HG03159 (cell line): ENCODE data around the gene OSBPL9.
"Not testable (repeated sequence)": the region's sequence is repeated elsewhere in the genome, so short reads cannot be mapped to it uniquely, and the experiment has no call there.

Experiments
- ATAC-seq: cut with Tn5 transposase; IDR thresholded peaks from one replicate; pipeline ENCODE4 v1.9.1; 2021; ENCODE audit warnings: mild to moderate bottlenecking, moderate library complexity; ENCODE audit not compliant: unreplicated experiment

OSBPL9 gene

DNA sequence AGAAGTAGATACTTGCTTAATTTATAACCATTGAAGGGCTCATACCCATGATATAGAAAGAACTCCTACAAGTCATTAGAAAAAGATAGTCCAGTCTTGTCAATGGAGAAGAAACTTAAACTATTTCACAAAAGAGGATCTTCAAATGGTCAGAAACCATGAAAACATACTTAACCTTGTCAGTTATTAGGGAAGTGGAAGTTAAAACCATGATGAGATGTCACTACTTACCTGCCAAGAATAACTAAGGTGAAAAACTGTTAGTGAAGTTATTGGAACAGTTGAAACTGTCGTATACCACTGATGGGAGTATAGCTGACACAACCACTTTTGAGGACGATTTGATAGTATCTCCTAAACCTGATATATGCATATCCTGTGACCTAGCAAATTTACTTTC, 46.8 kb downstream of the OSBPL9 start:
- ATAC-seq, result no peak

DNA sequence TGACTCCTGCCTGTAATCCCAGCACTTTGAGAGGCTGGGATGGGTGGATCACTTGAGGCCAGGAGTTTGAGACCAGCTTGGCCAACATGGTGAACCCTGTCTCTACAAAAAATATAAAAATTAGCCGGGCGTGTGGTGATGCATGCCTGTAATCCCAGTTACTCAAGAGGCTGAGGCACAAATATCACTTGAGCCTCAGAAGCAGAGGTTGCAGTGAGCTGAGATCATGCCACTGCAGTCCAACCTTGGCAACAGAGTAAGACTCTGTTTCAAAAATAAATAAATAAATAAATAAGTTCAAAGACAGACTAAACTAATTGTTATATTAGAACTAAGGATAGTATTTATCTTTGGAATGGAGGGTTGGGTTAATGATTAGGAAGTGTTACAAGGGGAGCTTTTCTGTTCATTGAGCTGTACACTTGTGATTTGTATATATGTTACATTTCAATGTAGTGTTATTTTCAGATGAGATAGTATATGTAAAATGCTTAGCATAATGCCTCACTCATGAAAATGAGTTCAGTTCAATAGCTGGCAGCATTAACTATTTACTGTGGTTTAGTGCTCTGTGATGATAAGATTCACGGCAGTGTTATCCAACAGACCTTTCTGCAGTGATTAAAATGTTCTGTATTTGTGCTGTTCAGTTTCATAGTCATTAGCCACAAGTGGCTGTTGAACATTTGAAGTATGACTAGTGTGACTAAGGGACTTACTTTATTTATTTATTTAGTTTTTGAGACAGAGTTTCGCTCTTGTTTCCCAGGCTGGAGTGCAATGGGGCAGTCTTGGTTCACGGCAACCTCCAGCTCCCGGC, 47.7 kb downstream of the OSBPL9 start:
- no peak for ATAC-seq

DNA sequence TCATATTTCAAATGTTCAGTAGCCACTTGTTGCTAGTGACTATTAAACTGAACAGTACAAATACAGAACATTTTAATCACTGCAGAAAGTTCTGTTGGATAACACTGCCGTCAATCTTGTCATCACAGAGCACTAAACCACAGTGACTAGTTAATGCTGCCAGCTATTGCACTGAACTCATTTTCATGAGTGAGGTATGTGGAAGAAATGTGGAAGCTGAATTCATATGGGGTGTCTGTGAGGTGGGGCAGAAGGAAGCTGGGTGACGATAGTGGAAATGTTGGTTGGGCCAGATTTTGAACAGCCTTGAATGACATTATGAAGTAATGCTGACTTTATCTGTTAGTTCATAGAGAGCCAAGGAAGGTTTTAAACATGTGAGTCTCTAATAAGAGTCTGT, 49.6 kb downstream of the OSBPL9 start:
- ATAC-seq, result no peak

DNA sequence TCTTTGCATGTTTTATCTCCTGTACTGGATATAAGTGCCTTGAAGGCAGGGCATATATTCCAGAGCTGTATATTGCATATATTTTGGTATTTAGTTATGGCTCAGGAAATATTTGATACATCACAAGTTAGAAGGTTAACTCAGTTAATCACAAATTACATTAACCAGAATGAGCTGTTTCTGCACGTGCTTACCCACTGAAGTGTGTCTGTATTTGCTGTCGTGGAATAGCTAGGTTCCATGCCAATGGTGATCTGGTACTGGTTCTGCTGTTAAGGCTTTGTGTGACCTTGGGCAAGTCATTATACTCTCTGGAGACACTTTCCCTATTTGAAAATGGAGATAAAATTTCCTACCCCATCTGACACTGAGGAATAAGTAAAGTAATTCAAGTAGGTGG, 50.7 kb downstream of the OSBPL9 start:
- ATAC-seq, result no peak

DNA sequence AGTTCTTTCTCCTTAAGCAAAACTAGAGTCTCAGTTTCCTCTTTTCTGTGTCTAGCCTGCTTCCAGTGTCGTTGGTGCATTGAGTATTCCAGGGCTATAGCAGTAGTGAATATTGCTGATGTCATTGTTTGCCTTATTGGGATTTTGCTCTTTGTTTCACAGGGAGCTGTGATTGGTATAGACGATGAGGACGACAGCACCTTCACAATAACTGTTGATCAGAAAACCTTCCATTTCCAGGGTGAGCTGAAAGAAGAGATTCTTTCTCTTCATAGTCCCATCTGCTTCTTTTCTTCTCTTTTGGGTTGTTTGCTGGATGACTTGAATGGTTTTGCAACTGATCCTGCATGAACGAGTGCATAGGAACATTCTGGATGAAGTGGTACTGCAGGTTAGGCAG, 52.4 kb downstream of the OSBPL9 start:
- ATAC-seq, result no peak

DNA sequence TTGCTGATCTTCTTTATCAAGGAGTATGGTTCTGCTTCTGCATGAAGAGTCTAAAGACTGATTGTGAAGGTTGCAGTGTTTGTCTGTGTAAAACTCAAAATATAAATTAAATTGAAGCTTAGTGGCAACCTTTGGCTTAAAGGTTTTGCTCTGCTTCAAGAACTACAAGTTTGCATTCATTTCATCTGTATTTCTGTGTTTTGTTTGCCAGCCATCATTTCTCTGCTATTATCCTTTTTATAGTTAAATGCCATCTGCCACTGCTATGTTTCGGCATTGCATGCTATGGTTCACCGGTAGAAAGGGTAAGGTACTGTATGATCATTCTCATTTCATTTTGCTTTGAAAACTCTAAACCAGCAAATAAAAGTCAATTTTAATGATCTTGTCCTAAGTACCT, 52.9 kb downstream of the OSBPL9 start:
- no peak for ATAC-seq

DNA sequence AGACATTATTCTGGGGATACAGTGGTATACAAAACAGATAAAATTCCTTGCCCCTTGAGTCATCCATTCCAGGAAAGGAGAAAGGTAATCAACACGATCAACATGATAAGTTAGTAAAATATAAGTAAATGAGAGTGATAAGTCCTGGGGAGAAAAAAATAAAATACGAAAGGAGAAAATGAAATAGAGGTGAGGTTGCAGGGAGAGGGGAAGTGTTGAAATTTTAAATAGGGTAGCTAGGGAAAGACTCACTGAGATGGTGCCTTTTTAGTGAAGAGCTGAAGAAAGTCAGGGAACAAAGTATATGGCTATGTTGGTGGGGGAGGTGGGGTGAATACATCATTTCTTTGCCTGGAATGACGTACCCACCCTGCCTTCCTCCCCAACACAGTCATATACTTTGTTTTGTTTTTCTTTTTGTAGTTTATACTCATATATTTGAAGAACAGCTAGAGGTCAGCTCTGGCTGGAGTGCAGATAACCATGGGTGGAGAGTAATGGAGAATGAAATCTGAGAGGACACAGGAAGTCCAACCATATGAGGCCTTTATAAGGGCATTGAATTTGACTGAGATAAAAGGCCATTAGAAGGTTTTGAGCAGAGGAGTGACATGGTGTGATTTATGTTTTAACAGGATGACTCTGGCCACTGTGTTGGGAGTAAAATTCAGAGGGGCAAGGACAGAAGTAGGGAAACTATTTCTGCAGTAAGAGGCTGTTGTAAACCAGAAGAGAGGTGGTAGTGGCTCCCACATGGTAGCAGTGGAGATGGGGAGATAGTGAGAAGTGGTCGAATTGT, 54.8 kb downstream of the OSBPL9 start:
- no peak for ATAC-seq

DNA sequence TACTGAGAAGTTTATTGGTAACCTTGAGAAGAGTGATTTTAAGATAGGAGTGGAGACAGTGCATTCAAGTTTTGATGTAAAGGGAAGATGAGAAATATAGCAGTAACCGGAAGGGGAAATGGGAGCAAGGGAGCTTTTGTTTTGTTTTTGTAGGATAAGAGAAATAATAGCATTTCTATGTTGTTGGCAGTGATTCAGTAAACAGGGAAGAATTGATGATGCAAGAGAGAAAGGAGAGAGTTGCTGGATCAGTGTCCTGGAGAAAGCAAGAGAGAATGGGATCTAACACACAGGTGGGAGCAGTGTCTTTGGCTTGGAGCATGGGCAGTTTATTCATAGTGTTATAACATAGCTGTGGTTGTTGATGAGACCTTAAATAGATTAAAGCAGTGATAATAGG, 56.4 kb downstream of the OSBPL9 start:
- ATAC-seq, result no peak

DNA sequence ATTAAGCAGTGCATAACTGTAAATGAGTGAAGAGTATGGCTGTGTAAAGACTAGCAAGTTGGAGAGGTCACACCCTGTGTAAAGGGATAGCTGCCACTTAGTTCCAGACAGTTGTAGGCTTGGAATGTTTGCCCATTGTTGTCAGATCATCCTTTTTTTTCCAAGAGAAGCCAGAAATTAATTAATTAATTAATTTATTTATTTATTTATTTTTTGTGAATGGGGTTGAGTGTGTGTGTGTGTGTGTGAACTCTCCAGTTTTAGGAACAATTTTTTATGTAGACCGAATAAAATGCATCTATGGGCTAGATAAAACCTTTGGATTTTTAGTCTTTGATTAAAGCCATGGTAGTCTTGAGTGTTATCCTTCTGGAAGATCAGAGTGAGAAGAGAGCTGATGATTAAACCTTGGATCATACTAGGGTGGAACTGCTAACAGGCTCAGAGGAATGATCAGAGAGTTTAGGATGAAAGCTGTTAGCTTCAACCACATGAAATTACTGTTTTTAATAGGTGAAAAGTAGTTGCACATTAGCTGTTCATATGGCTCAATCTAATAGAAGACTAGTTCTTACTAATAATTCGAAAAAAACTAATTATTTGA, 58.4 kb downstream of the OSBPL9 start:
- ATAC-seq, result no peak

DNA sequence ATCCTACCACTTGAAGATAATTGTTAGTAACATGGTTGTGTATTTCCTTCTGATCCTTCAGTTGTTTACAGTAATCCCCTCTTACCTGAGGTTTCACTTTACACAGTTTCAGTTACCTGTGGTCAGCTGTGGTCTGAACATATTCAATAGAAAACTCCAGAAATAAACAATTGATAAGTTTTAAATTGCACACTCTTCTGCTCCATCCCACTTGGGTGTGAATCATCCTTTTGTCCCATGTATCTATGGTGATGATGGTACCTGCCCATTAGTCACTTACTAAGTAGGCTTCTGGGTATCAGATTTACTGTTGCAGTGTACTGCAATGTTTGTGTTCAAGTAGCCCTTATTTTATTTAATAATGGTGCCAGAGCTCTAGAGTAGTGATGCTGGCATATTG, 62.5 kb downstream of the OSBPL9 start:
- ATAC-seq, result no peak

DNA sequence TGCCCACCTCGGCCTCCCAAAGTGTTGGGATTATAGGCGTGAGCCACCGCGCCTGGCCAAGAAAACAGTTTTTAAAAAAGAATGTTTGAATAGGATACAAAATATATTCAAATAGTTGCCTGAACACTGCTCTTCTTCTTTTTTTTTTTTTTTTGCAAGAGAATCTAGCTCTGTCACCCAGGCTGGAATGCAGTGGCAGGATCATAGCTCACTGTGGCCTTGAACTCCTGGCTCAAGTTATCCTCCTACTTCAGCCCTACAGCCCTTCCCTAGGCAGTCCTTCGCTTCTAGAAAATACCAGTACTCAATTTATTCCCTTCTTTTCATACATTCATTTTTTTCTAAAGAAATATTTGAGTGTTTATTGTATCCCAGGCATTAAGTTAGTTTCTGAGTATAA, 67.9 kb downstream of the OSBPL9 start:
- no peak for ATAC-seq

DNA sequence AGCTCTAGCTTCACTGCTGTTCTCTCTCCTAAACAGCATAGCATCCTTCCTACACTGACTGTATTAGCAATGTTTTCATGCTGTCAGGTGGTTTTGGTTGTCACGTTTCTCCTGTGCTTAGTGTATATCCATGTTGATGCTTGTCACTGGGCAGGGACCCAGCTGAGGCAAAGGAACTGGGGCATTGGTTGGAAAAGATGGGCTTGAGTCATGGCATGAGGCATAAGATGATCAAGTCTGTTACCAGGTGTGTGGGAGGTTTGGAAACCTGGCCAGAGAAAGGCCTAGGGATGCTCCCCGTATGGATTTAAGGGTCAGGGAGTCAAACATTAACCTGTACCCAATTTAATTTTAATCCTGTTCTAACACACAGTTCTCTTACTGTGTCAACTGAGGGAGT, 69.6 kb downstream of the OSBPL9 start:
- no peak for ATAC-seq

DNA sequence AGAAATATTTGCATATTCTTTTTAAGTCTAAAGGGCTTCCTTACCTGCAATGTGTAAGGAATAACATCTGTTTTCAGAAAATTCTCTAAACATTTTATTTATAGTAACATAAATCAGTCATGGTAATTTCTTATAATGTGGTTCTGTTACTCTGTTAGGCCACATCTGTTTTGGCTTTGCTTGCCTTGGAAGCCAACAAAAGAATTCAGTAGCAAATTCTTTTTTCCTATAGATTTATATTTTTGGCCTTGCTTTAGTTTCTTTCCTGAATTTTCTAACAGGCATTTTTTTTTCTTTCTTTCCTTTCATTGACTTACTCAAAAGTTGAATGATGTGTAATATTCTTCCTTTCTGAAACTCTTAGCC, 72.2 kb downstream of the OSBPL9 start:
- no peak for ATAC-seq

DNA sequence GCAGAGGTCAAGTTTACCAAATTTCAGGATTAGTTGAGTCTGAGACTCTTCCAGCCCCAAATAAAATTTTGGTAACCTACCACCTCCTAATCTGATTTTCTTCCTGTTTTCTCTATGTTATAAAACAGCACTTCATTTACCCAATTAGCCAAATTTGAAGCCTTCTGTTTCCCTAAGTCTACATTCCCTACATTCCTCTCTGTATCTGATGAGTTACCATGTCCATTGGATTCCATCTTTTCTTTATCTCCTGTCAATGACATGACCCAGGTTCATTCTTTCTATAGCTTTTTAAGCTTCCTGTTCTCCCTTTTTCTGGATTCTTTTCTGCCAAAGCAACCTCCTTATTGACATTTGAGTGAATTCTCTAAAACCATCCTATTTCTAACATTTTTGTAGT, 72.8 kb downstream of the OSBPL9 start:
- ATAC-seq, result no peak

DNA sequence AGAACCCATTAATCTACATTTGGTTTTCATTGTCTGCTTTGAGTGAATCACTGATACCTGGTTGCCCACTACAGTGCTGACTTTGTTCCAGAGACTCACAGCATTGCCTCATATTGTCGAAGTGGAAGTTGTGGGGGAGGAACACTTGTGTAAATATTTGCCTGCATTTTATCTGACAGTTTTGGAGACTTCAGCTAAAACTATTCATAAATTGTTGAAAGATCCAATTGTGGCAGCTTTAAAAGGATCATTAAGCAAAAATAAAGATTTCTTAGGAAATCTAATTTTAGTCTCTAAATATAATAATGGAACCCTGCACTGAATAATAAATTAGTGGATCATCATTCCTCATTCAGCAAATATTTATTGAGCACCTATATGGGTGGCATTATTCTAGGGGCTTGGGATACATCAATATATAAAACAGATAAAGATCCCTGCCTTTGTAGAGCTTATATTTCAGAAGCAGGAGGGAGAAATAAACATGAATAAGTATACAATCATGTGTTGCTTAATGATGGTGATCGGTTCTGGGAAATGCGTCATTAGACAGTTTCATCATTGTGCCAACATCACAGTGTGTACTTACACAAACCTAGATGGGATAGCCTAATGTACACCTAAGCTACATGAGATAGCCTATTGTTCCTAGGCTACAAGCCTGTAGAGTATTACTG, 73.5 kb downstream of the OSBPL9 start:
- no peak for ATAC-seq

DNA sequence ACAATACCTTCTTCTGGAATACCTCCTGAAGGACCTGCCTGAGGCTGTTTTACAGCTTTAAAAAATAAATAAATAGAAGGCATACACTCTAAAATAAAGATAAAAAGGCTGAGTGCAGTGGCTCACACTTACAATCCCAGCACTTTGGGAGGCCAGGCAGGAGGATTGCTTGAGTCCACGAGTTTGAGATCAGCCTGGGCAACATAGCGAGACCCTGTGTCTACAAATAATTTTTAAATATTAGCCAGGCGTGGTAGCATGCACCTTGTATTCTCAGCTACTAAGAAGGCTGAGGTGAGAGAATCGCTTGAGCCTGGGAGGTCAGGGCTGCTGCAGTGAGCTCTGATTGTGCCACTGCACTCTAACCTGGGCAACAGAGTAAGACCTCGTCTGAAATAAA, 75.0 kb downstream of the OSBPL9 start:
- no peak for ATAC-seq

DNA sequence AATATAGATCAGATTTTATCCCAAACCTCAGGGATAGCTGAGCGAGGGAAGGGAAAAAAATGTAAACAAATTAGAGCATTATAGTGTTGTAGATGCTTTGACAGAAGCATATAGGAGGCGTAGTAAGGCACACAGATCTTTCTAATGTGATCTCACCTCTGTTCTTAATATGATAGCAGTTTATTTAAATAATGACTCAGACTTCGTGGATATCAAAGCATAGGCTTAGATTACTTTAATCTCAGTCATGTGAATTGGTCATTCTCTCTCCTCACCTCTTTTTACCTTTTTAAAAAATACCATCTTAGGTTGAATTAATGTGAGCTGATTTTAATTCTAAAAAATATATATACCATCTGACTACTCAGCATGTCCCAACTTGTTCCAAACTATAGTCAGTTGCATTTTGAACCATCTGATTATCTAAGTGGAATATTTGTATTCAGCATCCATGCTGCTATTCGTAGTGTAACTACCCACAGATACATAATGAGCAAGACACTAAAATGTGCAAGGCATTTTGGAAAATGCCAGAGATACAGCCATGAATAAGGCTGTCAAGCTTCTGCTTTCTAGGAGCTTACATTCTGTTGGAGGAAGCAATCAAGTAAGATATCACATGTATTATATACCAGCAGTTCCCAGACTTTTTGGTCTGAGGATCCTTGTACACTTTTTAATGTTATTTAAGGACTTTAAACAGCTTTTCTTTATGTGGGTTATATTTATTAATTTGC, 76.7 kb downstream of the OSBPL9 start:
- ATAC-seq, result no peak

DNA sequence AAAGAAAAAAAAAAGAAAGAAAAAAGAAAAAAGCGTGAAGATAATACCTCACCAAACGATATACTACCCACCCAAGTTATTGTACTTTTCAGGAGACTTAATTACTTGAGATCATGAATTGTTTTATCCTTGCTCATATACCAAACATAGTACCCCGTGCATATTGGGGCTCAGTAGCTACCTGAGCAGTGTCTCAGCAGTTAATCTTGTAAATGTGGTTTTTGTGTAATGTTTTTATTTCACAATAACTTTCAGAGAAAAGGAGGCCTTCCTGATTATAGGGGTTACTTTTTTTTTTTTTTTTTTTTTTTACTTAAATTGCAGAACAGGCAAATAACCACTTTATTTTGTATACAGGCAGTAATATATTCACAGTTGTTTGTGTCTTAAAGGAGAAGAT, 80.3 kb downstream of the OSBPL9 start:
- no peak for ATAC-seq

DNA sequence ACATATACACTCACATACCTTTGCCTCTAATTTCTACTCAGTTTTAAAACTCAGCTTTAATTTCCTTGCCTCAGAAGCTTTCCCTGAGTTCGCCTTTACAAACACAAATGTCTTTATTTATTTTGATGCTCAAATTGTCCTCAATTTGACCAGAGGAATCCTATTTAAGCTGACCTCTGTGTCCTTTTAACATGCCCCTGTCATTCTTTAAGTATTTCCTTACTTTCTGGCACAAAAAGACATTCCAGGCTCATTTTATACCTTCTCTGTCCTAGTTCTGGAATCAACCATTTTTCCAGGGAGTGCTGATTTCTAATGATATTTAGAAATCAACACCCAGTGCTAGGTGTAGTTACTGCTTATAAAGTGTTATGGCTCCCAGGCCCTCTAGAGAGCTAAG, 82.5 kb downstream of the OSBPL9 start:
- ATAC-seq, result no peak

DNA sequence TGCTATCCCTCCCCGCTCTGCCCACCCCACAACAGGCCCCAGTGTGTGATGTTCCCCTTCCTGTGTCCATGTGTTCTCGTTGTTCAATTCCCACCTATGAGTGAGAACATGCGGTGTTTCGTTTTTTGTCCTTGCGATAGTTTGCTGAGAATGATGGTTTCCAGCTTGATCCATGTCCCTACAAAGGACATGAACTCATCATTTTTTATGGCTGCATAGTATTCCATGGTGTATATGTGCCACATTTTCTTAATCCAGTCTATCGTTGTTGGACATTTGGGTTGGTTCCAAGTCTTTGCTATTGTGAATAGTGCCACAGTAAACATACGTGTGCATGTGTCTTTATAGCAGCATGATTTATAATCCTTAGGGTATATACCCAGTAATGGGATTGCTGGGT, 84.9 kb downstream of the OSBPL9 start:
- ATAC-seq, result not testable (repeated sequence)

DNA sequence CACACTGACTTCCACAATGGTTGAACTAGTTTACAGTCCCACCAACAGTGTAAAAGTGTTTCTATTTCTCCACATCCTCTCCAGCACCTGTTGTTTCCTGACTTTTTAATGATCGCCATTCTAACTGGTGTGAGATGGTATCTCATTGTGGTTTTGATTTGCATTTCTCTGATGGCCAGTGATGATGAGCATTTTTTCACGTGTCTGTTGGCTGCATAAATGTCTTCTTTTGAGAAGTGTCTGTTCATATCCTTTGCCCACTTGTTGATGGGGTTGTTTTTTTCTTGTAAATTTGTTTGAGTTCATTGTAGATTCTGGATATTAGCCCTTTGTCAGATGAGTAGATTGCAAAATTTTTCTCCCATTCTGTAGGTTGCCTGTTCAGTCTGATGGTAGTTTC, 85.3 kb downstream of the OSBPL9 start:
- not testable (repeated sequence) for ATAC-seq
